HCT116 (cell line): ENCODE results near the gene DOCK2. TPM values are rescaled to one million over a fixed set of nuclear protein-coding genes. Genes with fewer than 3 reads are reported as not detected.

Experiments used
- ATAC-seq: fragments of 200-7000 bp; cut with Tn5 transposase; 2 replicates; pipeline ENCODE4 v1.9.1; 2020; ENCODE audit warnings: mild to moderate bottlenecking, moderate library complexity
- BruUV-seq: library from RNA; stranded (reverse); fragments of 400-500 nt; replicated peaks from 2 replicates; lab custom pipeline; 2021; lab: Mats Ljungman, UMichigan
- CTCF ChIA-PET: fragments of 300-600 bp; sonication (Branson Sonifier 250); formaldehyde crosslinking; loops from one replicate; lab custom pipeline; 2021; ENCODE audit warnings: antibody characterized with exemption; lab: Charles Lee
- POLR2A ChIA-PET: fragments of 300-600, 350-600 bp; sonication (Branson Sonifier 250); formaldehyde crosslinking; loops from one replicate; lab custom pipeline; 2021; ENCODE audit warnings: antibody characterized with exemption; lab: Charles Lee
- RAD21 ChIA-PET, 2 experiments: fragments of 300-600 bp; sonication (Branson Sonifier 250); formaldehyde crosslinking; loops; one replicate each; lab custom pipeline; 2023; ENCODE audit warnings: low total read pairs in 2 of 2; ENCODE audit not compliant: uncharacterized antibody in 2 of 2, unreplicated experiment in 2 of 2, low non-redundant PET in 1 of 2; lab: Charles Lee
- DNase-seq: peaks from one replicate; pipeline ENCODE4 v3.0.0-alpha.2; 2010; ENCODE audit warnings: low read depth, low spot score
- H2AFZ ChIP-seq: fragments of 200-600 bp; shearing (Covaris generic), sonication (generic); 2 replicates; pipeline ENCODE4 v1.6.1; 2017; ENCODE audit warnings: low read depth, mixed run types, mixed read lengths, antibody characterized with exemption, low read length; ENCODE audit not compliant: poor library complexity, severe bottlenecking
- H3K27ac ChIP-seq: 2 replicates; pipeline ENCODE4 v1.5.1; 2012; ENCODE audit warnings: low read depth, low read length
- H3K27me3 ChIP-seq: fragments of 200-600 bp; sonication (generic); 2 replicates; pipeline ENCODE4 v1.6.1; 2016; ENCODE audit warnings: mixed run types, low read length, mixed read lengths; ENCODE audit not compliant: insufficient read depth
- H3K36me3 ChIP-seq, 2 experiments: fragments of 200-500 bp in 1 of 2; fragments of 200-600 bp in 1 of 2; sonication (Bioruptor generic) in 1 of 2; sonication (generic) in 1 of 2; 2 replicates each; pipeline versions ENCODE4 v1.5.1 to v1.6.1; 2014 to 2016; ENCODE audit warnings: low read length in 2 of 2, inconsistent platforms in 1 of 2, mixed read lengths in 1 of 2, mixed run types in 1 of 2; ENCODE audit not compliant: insufficient read depth in 2 of 2, control insufficient read depth in 1 of 2
- H3K4me1 ChIP-seq, 2 experiments: fragments of 200-600 bp in 1 of 2; sonication (generic) in 1 of 2; 2 replicates each; pipeline versions ENCODE4 v1.5.1 to v1.6.1; 2012 to 2017; ENCODE audit warnings: low read length in 2 of 2, inconsistent platforms in 1 of 2, mild to moderate bottlenecking in 1 of 2, mixed read lengths in 1 of 2, mixed run types in 1 of 2, moderate library complexity in 1 of 2; ENCODE audit not compliant: insufficient read depth in 2 of 2, control insufficient read depth in 1 of 2
- H3K4me2 ChIP-seq: fragments of 200-600 bp; sonication (generic); 2 replicates; pipeline ENCODE4 v1.6.1; 2017; ENCODE audit warnings: mixed run types, low read length, mixed read lengths
- H3K4me3 ChIP-seq, 2 experiments: fragments of 200-600 bp in 1 of 2; sonication (generic) in 1 of 2; replicated peaks in 1 of 2; 2 replicates each; pipeline ENCODE4 v1.5.1; 2011 to 2016; ENCODE audit warnings: low read length in 2 of 2, control low read depth in 1 of 2, low read depth in 1 of 2, mild to moderate bottlenecking in 1 of 2, mixed read lengths in 1 of 2, mixed run types in 1 of 2
- H3K79me2 ChIP-seq: fragments of 200-600 bp; sonication (generic); 2 replicates; pipeline ENCODE4 v1.6.1; 2017; ENCODE audit warnings: mild to moderate bottlenecking, mixed run types, low read length, moderate library complexity, mixed read lengths; ENCODE audit not compliant: insufficient read depth
- H3K9ac ChIP-seq: fragments of 200-600 bp; sonication (generic); 2 replicates; pipeline ENCODE4 v1.6.1; 2016; ENCODE audit warnings: low read length, mixed read lengths
- H3K9me2 ChIP-seq: fragments of 200-600 bp; sonication (generic), shearing (Covaris generic); 2 replicates; pipeline ENCODE4 v1.6.1; 2017; ENCODE audit warnings: mixed run types, mild to moderate bottlenecking, moderate library complexity; ENCODE audit not compliant: insufficient read depth
- H3K9me3 ChIP-seq, 2 experiments: fragments of 200-500 bp in 1 of 2; fragments of 200-600 bp in 1 of 2; sonication (Bioruptor generic) in 1 of 2; sonication (generic) in 1 of 2; 2 replicates each; pipeline ENCODE4 v1.6.1; 2014 to 2017; ENCODE audit warnings: low read length in 2 of 2, mixed read lengths in 2 of 2, inconsistent platforms in 1 of 2, low read depth in 1 of 2, mild to moderate bottlenecking in 1 of 2, mixed run types in 1 of 2, moderate library complexity in 1 of 2; ENCODE audit not compliant: control insufficient read depth in 1 of 2, insufficient read depth in 1 of 2
- H4K20me1 ChIP-seq: fragments of 200-600 bp; sonication (generic), shearing (Covaris generic); 2 replicates; pipeline ENCODE4 v1.6.1; 2017; ENCODE audit warnings: mixed run types, mild to moderate bottlenecking, moderate library complexity; ENCODE audit not compliant: insufficient read depth
- CBX3 ChIP-seq: IDR thresholded peaks from 2 replicates; pipeline ENCODE4 v1.6.1; 2012; ENCODE audit warnings: low read depth
- EGR1 ChIP-seq: IDR thresholded peaks from 2 replicates; pipeline ENCODE4 v1.6.1; 2012; ENCODE audit warnings: low read depth
- EZH2 ChIP-seq: fragments of 200-600 bp; sonication (generic); IDR thresholded peaks from 2 replicates; pipeline ENCODE4 v1.6.1; 2017; ENCODE audit warnings: antibody characterized with exemption, mixed run types
- EZH2phosphoT487 ChIP-seq: fragments of 200-600 bp; IDR thresholded peaks from 2 replicates; pipeline ENCODE4 v1.6.1; 2018; ENCODE audit warnings: antibody characterized with exemption, borderline replicate concordance
- JUND ChIP-seq: IDR thresholded peaks from 2 replicates; pipeline ENCODE4 v1.6.1; 2012
- RAD21 ChIP-seq: IDR thresholded peaks from 2 replicates; pipeline ENCODE4 v1.6.1; 2012; ENCODE audit warnings: low read depth, mild to moderate bottlenecking
- SIN3A ChIP-seq: IDR thresholded peaks from 2 replicates; pipeline ENCODE4 v1.6.1; 2012; ENCODE audit warnings: low read depth
- SP1 ChIP-seq: IDR thresholded peaks from 2 replicates; pipeline ENCODE4 v1.6.1; 2012; ENCODE audit warnings: low read depth
- SRF ChIP-seq: IDR thresholded peaks from 2 replicates; pipeline ENCODE4 v1.6.1; 2012; ENCODE audit warnings: low read depth
- YY1 ChIP-seq: IDR thresholded peaks from 2 replicates; pipeline ENCODE4 v1.6.1; 2011; ENCODE audit warnings: low read length, low read depth, moderate library complexity, mild to moderate bottlenecking; ENCODE audit not compliant: insufficient replicate concordance; ENCODE audit errors: extremely low read depth
- intact Hi-C: fragments of 100-400 bp; cut with micrococcal nuclease; formaldehyde crosslinking; loops from 2 replicates; pipeline ENCODE4 v1.10.0; 2022
- total RNA-seq: library from RNA; stranded (reverse); gene quantifications from one replicate; pipeline ENCODE4 v1.2.1, GENCODE V29; 2021; ENCODE audit not compliant: unreplicated experiment
- TF ChIP-seq, protein P1 (sequence below): IDR thresholded peaks from 2 replicates; pipeline ENCODE4 v1.6.1; 2011; ENCODE audit warnings: mild to moderate bottlenecking, low read length, moderate library complexity; ENCODE audit not compliant: insufficient replicate concordance; ENCODE audit errors: extremely low read depth
- TF ChIP-seq, protein P2 (sequence below): IDR thresholded peaks from 2 replicates; pipeline ENCODE4 v1.6.1; 2012

The DOCK2 gene
- total RNA-seq, 1 experiment from 2014 or later = 0.89 TPM

DNA sequence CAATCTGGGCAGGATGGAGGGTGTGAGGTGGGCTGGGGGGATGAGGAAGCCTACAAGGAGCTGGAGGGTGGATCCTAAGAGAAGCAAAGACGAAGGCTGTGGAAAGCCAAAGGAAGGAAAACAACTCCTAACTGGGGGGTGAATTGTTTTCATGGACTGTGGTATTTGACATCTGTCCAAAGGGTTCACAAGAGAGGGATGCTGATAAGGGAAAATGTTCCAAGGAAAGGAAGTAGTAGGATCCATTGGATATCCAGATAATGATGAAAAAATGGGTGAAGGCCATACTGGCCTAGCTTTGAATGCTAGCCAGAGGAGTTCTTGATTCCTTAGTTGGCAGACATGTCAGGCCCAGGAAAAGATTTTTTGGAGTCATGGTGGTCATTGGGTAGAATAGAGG is 416.8 kb downstream of the DOCK2 start:
- Histone ChIP-seq H4K20me1 (no peaks in the 10 kb centered on the region), H3K36me3 (no peaks in the 10 kb centered on the region), H3K27me3 (peaks cover 52% of the 10 kb centered on the region), H3K27ac (no peak overlapping the region), H3K9ac (no peak overlapping the region), H3K4me2 (no peak overlapping the region), H3K9me3 (no peaks in the 10 kb centered on the region), H3K4me1 (no peaks in the 10 kb centered on the region), H3K9me2 (no peaks in the 10 kb centered on the region), H3K4me3 (no peak overlapping the region), H2AFZ (no peak overlapping the region), H3K79me2 (no peaks in the 10 kb centered on the region)
- TF ChIP-seq EZH2 (no peak), JUND (no peak), EZH2phosphoT487 (no peak)
- TF ChIP-seq, protein P1, sequence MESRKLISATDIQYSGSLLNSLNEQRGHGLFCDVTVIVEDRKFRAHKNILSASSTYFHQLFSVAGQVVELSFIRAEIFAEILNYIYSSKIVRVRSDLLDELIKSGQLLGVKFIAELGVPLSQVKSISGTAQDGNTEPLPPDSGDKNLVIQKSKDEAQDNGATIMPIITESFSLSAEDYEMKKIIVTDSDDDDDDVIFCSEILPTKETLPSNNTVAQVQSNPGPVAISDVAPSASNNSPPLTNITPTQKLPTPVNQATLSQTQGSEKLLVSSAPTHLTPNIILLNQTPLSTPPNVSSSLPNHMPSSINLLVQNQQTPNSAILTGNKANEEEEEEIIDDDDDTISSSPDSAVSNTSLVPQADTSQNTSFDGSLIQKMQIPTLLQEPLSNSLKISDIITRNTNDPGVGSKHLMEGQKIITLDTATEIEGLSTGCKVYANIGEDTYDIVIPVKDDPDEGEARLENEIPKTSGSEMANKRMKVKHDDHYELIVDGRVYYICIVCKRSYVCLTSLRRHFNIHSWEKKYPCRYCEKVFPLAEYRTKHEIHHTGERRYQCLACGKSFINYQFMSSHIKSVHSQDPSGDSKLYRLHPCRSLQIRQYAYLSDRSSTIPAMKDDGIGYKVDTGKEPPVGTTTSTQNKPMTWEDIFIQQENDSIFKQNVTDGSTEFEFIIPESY = no peak
- CTCF ChIA-PET = no interaction called here
- RAD21 ChIA-PET = no interaction called here
- POLR2A ChIA-PET = no interaction called here
- intact Hi-C loops = no loop called here
- ATAC-seq (no peak), DNase-seq (no peak)
- BruUV-seq = no TSS peak

DNA sequence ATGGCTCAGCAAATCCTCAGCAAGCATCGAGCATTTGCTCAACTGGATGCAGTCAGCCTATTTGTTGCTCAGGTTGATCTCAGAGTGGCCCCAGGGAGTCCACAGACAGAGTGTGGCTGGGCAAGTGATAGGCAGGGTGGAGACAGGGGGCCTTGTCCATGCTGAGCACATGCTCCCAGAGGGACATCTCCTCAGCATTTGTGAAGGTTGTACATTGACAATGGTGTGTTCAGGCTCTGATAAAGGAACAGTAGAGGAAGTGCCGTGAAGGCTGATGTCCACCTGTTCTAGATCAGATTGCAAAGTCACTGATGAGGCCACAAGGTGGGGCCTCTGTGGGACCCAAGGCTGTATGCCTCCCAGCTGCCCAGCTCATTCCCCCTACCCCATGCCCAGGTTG is 418.5 kb downstream of the DOCK2 start:
- no peak for ATAC-seq
- ChIA-PET CTCF (no interaction called here), RAD21 (no interaction called here)
- peaks cover 61% of the 10 kb centered on the region for H3K27me3 ChIP-seq
- H3K4me2 ChIP-seq = no peak overlapping the region
- H3K9me3 ChIP-seq = no peaks in the 10 kb centered on the region
- DNase-seq = no peak
- H3K4me1 ChIP-seq = no peaks in the 10 kb centered on the region
- H3K36me3 ChIP-seq = no peaks in the 10 kb centered on the region
- no peak overlapping the region for H3K27ac ChIP-seq
- no peak overlapping the region for H3K4me3 ChIP-seq
- intact Hi-C loops = no loop called here
- TF ChIP-seq EGR1 (no peak), SRF (no peak), SP1 (no peak), RAD21 (no peak), SIN3A (no peak), YY1 (no peak), CBX3 (no peak)
- TF ChIP-seq, protein P2, sequence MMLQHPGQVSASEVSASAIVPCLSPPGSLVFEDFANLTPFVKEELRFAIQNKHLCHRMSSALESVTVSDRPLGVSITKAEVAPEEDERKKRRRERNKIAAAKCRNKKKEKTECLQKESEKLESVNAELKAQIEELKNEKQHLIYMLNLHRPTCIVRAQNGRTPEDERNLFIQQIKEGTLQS = no peak
- TF ChIP-seq, all 23 proteins: peak for 0
- H3K9me2 ChIP-seq = no peaks in the 10 kb centered on the region
- BruUV-seq = no TSS peak
- no peak overlapping the region for H3K9ac ChIP-seq
- H3K79me2 ChIP-seq = no peaks in the 10 kb centered on the region
- H2AFZ ChIP-seq = no peak overlapping the region
- H4K20me1 ChIP-seq = no peaks in the 10 kb centered on the region
- POLR2A ChIA-PET = no interaction called here
